ENCODE results near the gene RAB29.

RAB29 gene

DNA sequence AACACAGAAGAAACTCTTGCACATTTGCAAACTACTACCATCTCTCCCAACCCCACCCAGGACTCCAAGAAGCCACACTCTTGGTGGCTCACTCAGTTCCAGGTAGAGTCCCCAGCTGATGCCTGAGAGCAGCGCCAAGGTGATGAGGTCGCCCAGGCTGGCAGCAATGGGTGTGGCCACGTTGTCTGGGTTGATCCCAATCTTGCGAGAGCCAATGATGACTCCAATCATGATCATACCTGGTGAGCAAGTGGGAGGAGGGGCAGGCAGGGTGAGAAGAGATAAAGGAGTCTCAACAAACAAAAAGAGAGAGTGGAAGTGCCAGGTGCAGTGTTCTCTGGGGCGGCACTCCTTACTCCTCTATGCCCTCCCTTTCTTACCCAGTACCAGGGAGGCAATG, 23.3 kb upstream of the RAB29 start:
- peaks cover 8% of the 10 kb centered on the region for H3K79me2 ChIP-seq (ENCODE audit: insufficient read depth, low read length)
- no peaks in the 10 kb centered on the region for H4K20me1 ChIP-seq (ENCODE audit: low read depth, low read length)
- no peak for TF ChIP-seq EZH2phosphoT487 (conservative IDR thresholded peaks at IDR 0.05; ENCODE audit: low read length)
- TF ChIP-seq, protein P1, sequence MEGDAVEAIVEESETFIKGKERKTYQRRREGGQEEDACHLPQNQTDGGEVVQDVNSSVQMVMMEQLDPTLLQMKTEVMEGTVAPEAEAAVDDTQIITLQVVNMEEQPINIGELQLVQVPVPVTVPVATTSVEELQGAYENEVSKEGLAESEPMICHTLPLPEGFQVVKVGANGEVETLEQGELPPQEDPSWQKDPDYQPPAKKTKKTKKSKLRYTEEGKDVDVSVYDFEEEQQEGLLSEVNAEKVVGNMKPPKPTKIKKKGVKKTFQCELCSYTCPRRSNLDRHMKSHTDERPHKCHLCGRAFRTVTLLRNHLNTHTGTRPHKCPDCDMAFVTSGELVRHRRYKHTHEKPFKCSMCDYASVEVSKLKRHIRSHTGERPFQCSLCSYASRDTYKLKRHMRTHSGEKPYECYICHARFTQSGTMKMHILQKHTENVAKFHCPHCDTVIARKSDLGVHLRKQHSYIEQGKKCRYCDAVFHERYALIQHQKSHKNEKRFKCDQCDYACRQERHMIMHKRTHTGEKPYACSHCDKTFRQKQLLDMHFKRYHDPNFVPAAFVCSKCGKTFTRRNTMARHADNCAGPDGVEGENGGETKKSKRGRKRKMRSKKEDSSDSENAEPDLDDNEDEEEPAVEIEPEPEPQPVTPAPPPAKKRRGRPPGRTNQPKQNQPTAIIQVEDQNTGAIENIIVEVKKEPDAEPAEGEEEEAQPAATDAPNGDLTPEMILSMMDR (IDR thresholded peaks at IDR 0.05; ENCODE audit: insufficient read depth, low read length, poor library complexity, severe bottlenecking), result no peak
- H3K9ac ChIP-seq (ENCODE audit: low read length), result no peak overlapping the region
- no peaks in the 10 kb centered on the region for H3K27me3 ChIP-seq (ENCODE audit: low read length)
- H3K4me3 ChIP-seq (ENCODE audit: insufficient read depth, low read length, poor library complexity, severe bottlenecking), result no peak overlapping the region
- no peaks in the 10 kb centered on the region for H3K9me2 ChIP-seq (replicated peaks; ENCODE audit: insufficient read depth, low read length)
- no peak overlapping the region for H3K27ac ChIP-seq (ENCODE audit: low read depth, low read length)
- no peaks in the 10 kb centered on the region for H3K36me3 ChIP-seq (ENCODE audit: low read length)
- H3K4me2 ChIP-seq (ENCODE audit: low read depth, low read length, poor library complexity, severe bottlenecking), result no peak overlapping the region
- H2AFZ ChIP-seq (ENCODE audit: low read depth, low read length, severe bottlenecking), result no peak overlapping the region
- no peaks in the 10 kb centered on the region for H3K9me3 ChIP-seq (ENCODE audit: insufficient read depth, low read length)
- H3F3A ChIP-seq (ENCODE audit: insufficient read depth), result peaks cover 3% of the 10 kb centered on the region; the same call in 1 of the 2 replicates

- peaks cover 3% of the 10 kb centered on the region; the same call in 1 of the 2 replicates for H3F3A ChIP-seq (ENCODE audit: insufficient read depth)
- H3K4me3 ChIP-seq (ENCODE audit: insufficient read depth, low read length, poor library complexity, severe bottlenecking), result no peak overlapping the region
- no peak overlapping the region for H3K4me2 ChIP-seq (ENCODE audit: low read depth, low read length, poor library complexity, severe bottlenecking)
- no peak overlapping the region for H2AFZ ChIP-seq (ENCODE audit: low read depth, low read length, severe bottlenecking)
- no peak overlapping the region for H3K9ac ChIP-seq (ENCODE audit: low read length)
- H3K27ac ChIP-seq (ENCODE audit: low read depth, low read length), result no peak overlapping the region
- H3K79me2 ChIP-seq (ENCODE audit: insufficient read depth, low read length), result no peaks in the 10 kb centered on the region; the same call in 1 of the 2 replicates
- H3K9me2 ChIP-seq (replicated peaks; ENCODE audit: insufficient read depth, low read length), result no peaks in the 10 kb centered on the region
- H3K27me3 ChIP-seq (ENCODE audit: low read length), result no peaks in the 10 kb centered on the region
- H3K36me3 ChIP-seq (ENCODE audit: low read length), result no peaks in the 10 kb centered on the region
- TF ChIP-seq EZH2phosphoT487 (conservative IDR thresholded peaks at IDR 0.05; ENCODE audit: low read length), result no peak
- TF ChIP-seq, protein P1 (IDR thresholded peaks at IDR 0.05; ENCODE audit: insufficient read depth, low read length, poor library complexity, severe bottlenecking), result no peak
- H3K9me3 ChIP-seq (ENCODE audit: insufficient read depth, low read length), result no peaks in the 10 kb centered on the region
- H4K20me1 ChIP-seq (ENCODE audit: low read depth, low read length), result no peaks in the 10 kb centered on the region
These were observed 21.9 kb upstream of the RAB29 start for GRCh38 chr1:205797168-205797567.

- H3K36me3 ChIP-seq (ENCODE audit: low read length), result peaks cover 3% of the 10 kb centered on the region; the same call in 1 of the 2 replicates
- no peaks in the 10 kb centered on the region for H3K9me3 ChIP-seq (ENCODE audit: insufficient read depth, low read length)
- H3F3A ChIP-seq (ENCODE audit: insufficient read depth), result peaks cover 3% of the 10 kb centered on the region; the same call in 1 of the 2 replicates
- H3K27ac ChIP-seq (ENCODE audit: low read depth, low read length), result peak overlapping the region; percentile 77
- no peaks in the 10 kb centered on the region for H3K9me2 ChIP-seq (replicated peaks; ENCODE audit: insufficient read depth, low read length)
- no peaks in the 10 kb centered on the region for H3K79me2 ChIP-seq (ENCODE audit: insufficient read depth, low read length)
- H3K4me2 ChIP-seq (ENCODE audit: low read depth, low read length, poor library complexity, severe bottlenecking), result peak overlapping the region; percentile 54
- H3K4me3 ChIP-seq (ENCODE audit: insufficient read depth, low read length, poor library complexity, severe bottlenecking), result peak overlapping the region; percentile 4
- no peaks in the 10 kb centered on the region for H4K20me1 ChIP-seq (ENCODE audit: low read depth, low read length)
- no peaks in the 10 kb centered on the region for H3K27me3 ChIP-seq (ENCODE audit: low read length)
- peak overlapping the region; percentile 30; the same call in 1 of the 2 replicates for H3K9ac ChIP-seq (ENCODE audit: low read length)
- H2AFZ ChIP-seq (ENCODE audit: low read depth, low read length, severe bottlenecking), result no peak overlapping the region
- TF ChIP-seq EZH2phosphoT487 (conservative IDR thresholded peaks at IDR 0.05; ENCODE audit: low read length), result no peak
- TF ChIP-seq, protein P1 (IDR thresholded peaks at IDR 0.05; ENCODE audit: insufficient read depth, low read length, poor library complexity, severe bottlenecking), result no peak
These were observed 18.9 kb upstream of the RAB29 start for GRCh38 chr1:205794011-205794730.
